ENCODE data around the gene KHDC4. TPM values are rescaled to one million over a fixed set of nuclear protein-coding genes. Genes with fewer than 3 reads are reported as not detected.
"Not testable (repeated sequence)": the region's sequence is repeated elsewhere in the genome, so short reads cannot be mapped to it uniquely, and the experiment has no call there.

The KHDC4 gene
- total RNA-seq, 1 donor from 2014 or later = 91.5 TPM

DNA sequence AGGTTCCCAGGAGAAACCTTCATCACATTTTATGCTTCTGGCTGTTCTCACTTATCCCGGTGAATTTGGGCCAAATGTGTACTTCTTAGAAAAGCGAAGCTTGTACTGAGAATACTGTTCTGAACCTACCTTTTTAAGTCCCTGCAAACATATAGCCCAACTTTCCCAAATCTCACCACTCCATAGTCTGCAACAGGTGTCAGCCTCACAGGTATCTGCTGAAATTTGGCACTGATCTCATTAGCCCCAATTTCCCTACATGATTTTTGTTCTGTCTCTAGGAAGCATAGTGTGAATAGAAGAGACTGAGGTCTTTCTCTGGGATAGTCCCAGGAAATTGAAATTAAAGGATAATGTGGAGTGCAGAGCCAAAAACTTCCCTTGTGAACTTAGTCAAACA, 34.5 kb downstream of the KHDC4 start:
- peaks cover 21% of the 10 kb centered on the region for H3K36me3 ChIP-seq

GRCh38 chr1:155898888-155899287, 35.3 kb downstream of the KHDC4 start:
- H3K9me3 Mint-ChIP-seq = no peaks in the 10 kb centered on the region
- no peak overlapping the region for H3K27ac Mint-ChIP-seq
- Histone ChIP-seq H2AFZ (replicated peaks) (no peak overlapping the region), H3K27ac (no peak overlapping the region), H3K4me2 (no peak overlapping the region), H3K4me1 (no peaks in the 10 kb centered on the region), H3K9ac (no peak overlapping the region), H3K9me3 (ENCODE audit: low read depth) (no peaks in the 10 kb centered on the region), H4K20me1 (ENCODE audit: low read depth) (peaks cover 3% of the 10 kb centered on the region), H3K79me2 (ENCODE audit: low read depth) (no peaks in the 10 kb centered on the region), H3F3A (ENCODE audit: low read depth) (peaks cover 8% of the 10 kb centered on the region), H3K36me3 (peaks cover 17% of the 10 kb centered on the region), H3K27me3 (no peaks in the 10 kb centered on the region), H3K4me3 (no peak overlapping the region)
- no peak overlapping the region for H3K4me3 Mint-ChIP-seq
- H3K27me3 Mint-ChIP-seq (ENCODE audit: insufficient read depth, low read depth) = peaks cover 2% of the 10 kb centered on the region
- TF ChIP-seq EZH2phosphoT487 (IDR thresholded peaks at IDR 0.05) = no peak
- no peak for TF ChIP-seq EZH2 (IDR thresholded peaks at IDR 0.05)
- TF ChIP-seq, protein P1, sequence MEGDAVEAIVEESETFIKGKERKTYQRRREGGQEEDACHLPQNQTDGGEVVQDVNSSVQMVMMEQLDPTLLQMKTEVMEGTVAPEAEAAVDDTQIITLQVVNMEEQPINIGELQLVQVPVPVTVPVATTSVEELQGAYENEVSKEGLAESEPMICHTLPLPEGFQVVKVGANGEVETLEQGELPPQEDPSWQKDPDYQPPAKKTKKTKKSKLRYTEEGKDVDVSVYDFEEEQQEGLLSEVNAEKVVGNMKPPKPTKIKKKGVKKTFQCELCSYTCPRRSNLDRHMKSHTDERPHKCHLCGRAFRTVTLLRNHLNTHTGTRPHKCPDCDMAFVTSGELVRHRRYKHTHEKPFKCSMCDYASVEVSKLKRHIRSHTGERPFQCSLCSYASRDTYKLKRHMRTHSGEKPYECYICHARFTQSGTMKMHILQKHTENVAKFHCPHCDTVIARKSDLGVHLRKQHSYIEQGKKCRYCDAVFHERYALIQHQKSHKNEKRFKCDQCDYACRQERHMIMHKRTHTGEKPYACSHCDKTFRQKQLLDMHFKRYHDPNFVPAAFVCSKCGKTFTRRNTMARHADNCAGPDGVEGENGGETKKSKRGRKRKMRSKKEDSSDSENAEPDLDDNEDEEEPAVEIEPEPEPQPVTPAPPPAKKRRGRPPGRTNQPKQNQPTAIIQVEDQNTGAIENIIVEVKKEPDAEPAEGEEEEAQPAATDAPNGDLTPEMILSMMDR (IDR thresholded peaks at IDR 0.05) = no peak
- peaks cover 14% of the 10 kb centered on the region for H3K36me3 Mint-ChIP-seq
- H3K4me1 Mint-ChIP-seq = no peaks in the 10 kb centered on the region
- no peak for DNase-seq (ENCODE audit: low spot score)

More for the DNA sequence above, 34.5 kb downstream of the KHDC4 start:
- Mint-ChIP-seq H3K27me3 (ENCODE audit: insufficient read depth, low read depth) (peaks cover 2% of the 10 kb centered on the region), H3K4me3 (no peak overlapping the region), H3K36me3 (peaks cover 22% of the 10 kb centered on the region), H3K27ac (peak overlapping the region; percentile 16), H3K4me1 (no peaks in the 10 kb centered on the region), H3K9me3 (no peaks in the 10 kb centered on the region)
- Histone ChIP-seq H3K27ac (no peak overlapping the region), H3K4me2 (no peak overlapping the region), H3K9ac (no peak overlapping the region), H2AFZ (replicated peaks) (no peak overlapping the region), H3K79me2 (ENCODE audit: low read depth) (no peaks in the 10 kb centered on the region), H3K4me3 (no peak overlapping the region), H3F3A (ENCODE audit: low read depth) (peaks cover 8% of the 10 kb centered on the region), H3K9me3 (ENCODE audit: low read depth) (no peaks in the 10 kb centered on the region), H3K4me1 (no peaks in the 10 kb centered on the region), H3K27me3 (no peaks in the 10 kb centered on the region), H4K20me1 (ENCODE audit: low read depth) (peaks cover 3% of the 10 kb centered on the region)
- TF ChIP-seq EZH2 (IDR thresholded peaks at IDR 0.05) (no peak), EZH2phosphoT487 (IDR thresholded peaks at IDR 0.05) (no peak)
- TF ChIP-seq, protein P1 (IDR thresholded peaks at IDR 0.05) = no peak
- DNase-seq (ENCODE audit: low spot score) = no peak

DNA sequence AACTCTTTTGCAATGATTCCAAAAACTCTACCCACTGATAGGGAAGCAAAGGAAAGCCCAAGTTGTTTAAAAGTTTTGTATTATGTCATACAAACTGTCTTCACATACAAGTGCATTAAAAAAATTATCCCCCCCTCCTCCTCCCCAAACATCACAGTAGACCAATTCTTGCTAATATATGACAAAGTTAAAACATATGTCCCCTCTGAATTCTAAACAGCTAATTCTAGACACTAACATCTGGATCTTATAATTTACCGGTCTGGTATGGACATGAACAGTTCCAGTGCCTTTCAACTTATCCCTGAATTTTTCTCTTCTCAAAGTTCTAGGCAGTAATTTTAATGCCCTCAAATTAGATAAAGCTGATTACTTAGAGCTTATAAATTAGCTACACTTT, 36.5 kb downstream of the KHDC4 start:
- H3K9ac ChIP-seq = no peak overlapping the region
- no peaks in the 10 kb centered on the region for H3K4me1 ChIP-seq
- no peak overlapping the region for H2AFZ ChIP-seq (replicated peaks)
- H3K4me2 ChIP-seq = no peak overlapping the region
- no peak for DNase-seq (ENCODE audit: low spot score)
- no peaks in the 10 kb centered on the region for H3K79me2 ChIP-seq (ENCODE audit: low read depth)
- TF ChIP-seq EZH2 (IDR thresholded peaks at IDR 0.05) (no peak), EZH2phosphoT487 (IDR thresholded peaks at IDR 0.05) (no peak)
- TF ChIP-seq, protein P1 (IDR thresholded peaks at IDR 0.05) = no peak
- H3K36me3 Mint-ChIP-seq = peaks cover 14% of the 10 kb centered on the region
- no peak overlapping the region for H3K27ac ChIP-seq
- no peaks in the 10 kb centered on the region for H3K4me1 Mint-ChIP-seq
- H3K4me3 ChIP-seq = no peak overlapping the region
- peaks cover 3% of the 10 kb centered on the region for H4K20me1 ChIP-seq (ENCODE audit: low read depth)
- peaks cover 11% of the 10 kb centered on the region for H3F3A ChIP-seq (ENCODE audit: low read depth)
- no peaks in the 10 kb centered on the region for H3K27me3 ChIP-seq
- peaks cover 11% of the 10 kb centered on the region for H3K36me3 ChIP-seq
- no peaks in the 10 kb centered on the region for H3K9me3 ChIP-seq (ENCODE audit: low read depth)
- no peak overlapping the region for H3K27ac Mint-ChIP-seq
- no peak overlapping the region for H3K4me3 Mint-ChIP-seq
- H3K9me3 Mint-ChIP-seq = no peaks in the 10 kb centered on the region
- H3K27me3 Mint-ChIP-seq (ENCODE audit: insufficient read depth, low read depth) = peaks cover 2% of the 10 kb centered on the region

GRCh38 chr1:155896476-155896875, 37.7 kb downstream of the KHDC4 start:
- not testable (repeated sequence) for H3K27me3 Mint-ChIP-seq (ENCODE audit: insufficient read depth, low read depth); H3K4me1 Mint-ChIP-seq; H3K27ac ChIP-seq; H3K4me2 ChIP-seq; H3K4me3 ChIP-seq; H3K79me2 ChIP-seq (ENCODE audit: low read depth); H4K20me1 ChIP-seq (ENCODE audit: low read depth); H3K27me3 ChIP-seq; H3K4me1 ChIP-seq; H3K9me3 Mint-ChIP-seq; H3K9me3 ChIP-seq (ENCODE audit: low read depth); H3K4me3 Mint-ChIP-seq; H3K27ac Mint-ChIP-seq; H3K9ac ChIP-seq; H2AFZ ChIP-seq (replicated peaks); DNase-seq (ENCODE audit: low spot score)
- H3K36me3 Mint-ChIP-seq = peaks cover 14% of the 10 kb centered on the region
- peaks cover 11% of the 10 kb centered on the region for H3F3A ChIP-seq (ENCODE audit: low read depth)
- H3K36me3 ChIP-seq = peaks cover 11% of the 10 kb centered on the region

GRCh38 chr1:155895617-155896016, 38.6 kb downstream of the KHDC4 start:
- not testable (repeated sequence) for H3K4me1 ChIP-seq; H3K9me3 Mint-ChIP-seq; H3K27me3 ChIP-seq; H3K4me3 ChIP-seq; H3K79me2 ChIP-seq (ENCODE audit: low read depth); H3K27ac Mint-ChIP-seq; H3K4me3 Mint-ChIP-seq; H3K27ac ChIP-seq; H4K20me1 ChIP-seq (ENCODE audit: low read depth); H3K9me3 ChIP-seq (ENCODE audit: low read depth); H3K27me3 Mint-ChIP-seq (ENCODE audit: insufficient read depth, low read depth); H3K4me1 Mint-ChIP-seq; H2AFZ ChIP-seq (replicated peaks); DNase-seq (ENCODE audit: low spot score); H3K9ac ChIP-seq; H3K4me2 ChIP-seq
- Histone ChIP-seq H3F3A (ENCODE audit: low read depth) (peaks cover 11% of the 10 kb centered on the region), H3K36me3 (peaks cover 11% of the 10 kb centered on the region)
- H3K36me3 Mint-ChIP-seq = peaks cover 14% of the 10 kb centered on the region
